A673 (cell line): ENCODE measurements around the gene MMP3.

Experiments
- CTCF ChIP-seq: fragments of 300-800, 200-600 bp; sonication (generic); conservative IDR thresholded peaks from 2 replicates; pipeline ENCODE4 v1.5.1; 2017; ENCODE audit warnings: low read depth, mild to moderate bottlenecking, antibody characterized with exemption, low read length, moderate library complexity, mixed read lengths
- EZH2 ChIP-seq: fragments of 200-600 bp; sonication (generic); IDR thresholded peaks from 2 replicates; pipeline ENCODE4 v1.6.1; 2017; ENCODE audit warnings: borderline replicate concordance, low read depth, mild to moderate bottlenecking, mixed read lengths, antibody characterized with exemption, low read length; ENCODE audit not compliant: poor library complexity, severe bottlenecking

GRCh38 chr11:102792604-102793003 is 50.8 kb downstream of the MMP3 start:
- TF ChIP-seq CTCF (no peak), EZH2 (no peak)
